Left kidney (tissue), 2 donors: ENCODE data around the gene MRPL27. TPM values are rescaled to one million over a fixed set of nuclear protein-coding genes. Genes with fewer than 3 reads are reported as not detected.

Experiments
- DNase-seq: peaks from one replicate; pipeline ENCODE4 v3.0.0-alpha.2; 2013
- polyA plus RNA-seq: library from polyadenylated mRNA; unstranded; fragments of 120-200 nt; gene quantifications from one replicate; pipeline ENCODE4 v1.2.1, GENCODE V29; 2013; ENCODE audit not compliant: insufficient read length

Gene MRPL27
- polyA plus RNA-seq, 1 donor, result 68.6 TPM

- no peak for DNase-seq
These were observed 16.6 kb upstream of the MRPL27 start for GRCh38 chr17:50389534-50389933.

DNA sequence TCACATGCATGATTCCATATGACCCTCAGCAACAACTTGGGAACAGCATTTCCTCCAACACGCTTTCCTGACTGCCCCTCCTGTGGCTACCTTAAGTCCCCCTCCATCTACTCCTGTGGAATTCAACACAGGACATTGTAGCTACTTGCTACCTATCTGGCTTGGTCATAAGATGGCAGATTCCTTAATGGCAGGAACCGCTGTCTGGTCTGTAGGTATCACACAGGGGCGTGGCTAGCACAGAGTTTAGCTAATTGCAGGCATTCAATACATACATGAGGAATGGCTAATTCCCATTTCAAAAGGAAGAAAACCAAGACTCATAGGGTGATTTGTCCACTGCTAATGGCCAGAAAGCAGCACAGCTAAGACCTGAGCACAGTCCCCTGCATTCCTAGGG is 15.7 kb upstream of the MRPL27 start:
- no peak for DNase-seq

GRCh38 chr17:50386510-50386909 is 13.5 kb upstream of the MRPL27 start:
- DNase-seq, result no peak

DNA sequence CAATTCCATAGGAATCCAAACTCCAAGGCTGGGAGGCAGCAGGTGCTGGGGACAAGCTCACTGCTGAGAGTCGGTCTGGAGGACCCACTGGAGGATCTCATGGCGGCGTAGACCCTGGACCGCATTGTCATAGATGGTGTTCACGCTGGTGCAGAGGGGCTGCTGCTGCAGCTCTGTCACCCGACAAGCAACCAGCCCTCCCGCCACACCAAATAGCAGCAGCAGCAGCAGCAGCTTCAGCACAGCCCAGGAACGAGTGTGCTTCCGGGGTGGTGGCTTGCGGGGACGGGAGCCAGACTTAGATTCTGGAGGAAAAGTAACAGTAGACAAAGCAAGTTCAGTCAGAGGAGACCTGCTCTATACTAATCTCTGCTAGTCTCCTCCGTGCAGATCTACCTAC is 9.9 kb upstream of the MRPL27 start:
- no peak for DNase-seq

DNA sequence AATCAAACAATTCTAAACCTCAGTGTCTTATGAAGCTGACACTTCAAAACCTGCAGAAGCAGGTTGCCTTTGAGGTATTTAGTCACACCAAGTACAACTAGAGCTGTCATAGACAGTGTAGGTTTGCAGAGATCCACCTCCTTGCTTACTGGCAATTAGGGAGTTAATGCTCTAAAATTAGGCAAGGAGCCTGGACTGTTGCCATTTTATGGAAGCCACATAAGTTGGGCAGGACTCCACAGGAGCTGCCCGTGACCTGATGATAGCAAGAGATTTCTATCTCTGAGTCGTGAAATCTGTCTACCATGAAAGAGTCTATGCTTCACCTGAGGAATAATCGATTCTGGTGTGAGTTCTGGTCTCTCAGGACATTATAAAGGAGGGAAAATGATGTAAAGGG is 8.9 kb upstream of the MRPL27 start:
- DNase-seq, result no peak

GRCh38 chr17:50381260-50381815 is 8.4 kb upstream of the MRPL27 start:
- DNase-seq, result no peak

DNA sequence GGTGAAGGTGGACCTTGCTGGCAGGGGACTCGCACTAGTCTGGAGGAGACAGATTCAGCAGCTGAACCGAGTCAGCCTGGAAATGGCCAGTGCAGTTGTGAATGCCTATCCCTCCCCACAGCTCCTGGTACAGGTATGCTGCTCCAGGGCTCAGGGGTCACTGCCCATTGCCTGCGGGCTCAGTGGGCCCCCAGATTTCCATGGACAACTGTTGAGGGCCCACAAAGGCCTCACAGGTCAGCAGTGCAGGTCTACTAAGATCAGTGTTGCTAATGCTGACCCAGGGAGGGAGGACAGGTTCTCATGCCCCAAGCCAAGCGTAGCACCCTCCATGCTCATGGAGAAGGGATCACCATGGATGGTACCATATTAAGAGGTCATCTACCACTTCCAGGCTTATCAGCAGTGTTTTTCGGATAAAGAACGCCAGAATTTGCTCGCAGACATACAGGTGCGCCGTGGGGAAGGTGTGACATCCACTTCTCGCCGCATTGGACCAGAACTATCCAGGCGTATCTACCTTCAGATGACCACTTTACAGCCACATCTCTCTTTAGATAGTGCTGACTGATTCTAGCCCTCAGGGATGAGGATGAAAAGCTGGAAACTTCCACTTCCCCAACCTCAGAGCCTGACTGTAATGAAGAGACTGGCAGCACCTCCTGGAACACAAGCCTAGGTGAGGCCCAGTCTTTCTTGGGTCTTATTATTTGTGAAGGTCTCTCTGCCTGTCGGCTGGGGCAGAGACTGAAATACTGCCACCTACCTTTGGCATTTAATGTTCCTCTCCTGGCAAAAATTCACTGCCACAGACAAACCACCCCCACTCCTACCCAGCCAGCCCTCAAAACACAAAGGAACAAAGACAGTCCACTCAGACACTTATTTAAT is 7.6 kb upstream of the MRPL27 start:
- no peak for DNase-seq

DNA sequence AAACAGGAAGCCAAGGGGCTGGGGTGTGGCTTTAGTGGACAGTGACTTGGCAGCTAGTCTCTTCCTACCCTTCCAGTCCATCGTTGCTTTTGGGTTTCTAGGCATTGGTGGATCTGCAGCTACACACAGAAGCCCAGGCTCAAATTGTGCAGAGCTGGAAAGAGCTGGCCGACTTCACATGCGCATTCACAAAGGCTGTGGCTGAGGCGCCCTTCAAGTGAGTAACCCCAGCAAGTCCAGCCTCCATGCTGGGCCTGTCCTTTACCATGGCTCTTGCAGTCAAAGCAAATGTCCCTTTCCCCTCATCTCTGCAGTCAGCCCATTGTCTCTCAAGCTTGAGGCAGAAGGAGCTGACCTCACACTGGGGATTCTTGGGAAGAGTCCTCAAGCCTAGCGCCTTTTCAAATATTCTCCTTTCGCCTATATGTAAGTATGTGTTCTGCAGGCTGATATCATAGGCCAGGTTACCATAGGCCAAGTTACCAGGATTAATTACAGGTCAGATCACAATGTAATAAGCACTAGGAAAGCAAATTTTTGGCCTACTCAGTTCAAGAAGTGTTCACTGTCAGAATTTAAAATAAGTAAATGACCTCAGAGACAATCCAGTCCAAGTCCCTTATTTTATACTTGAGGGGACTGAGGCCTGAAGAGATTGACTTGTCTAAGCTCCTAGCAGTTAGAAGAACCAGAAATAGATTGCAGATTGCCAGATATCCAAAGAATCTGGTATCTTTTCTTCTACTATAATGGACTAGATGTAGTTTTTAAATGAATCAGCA is 6.6 kb upstream of the MRPL27 start:
- no peak for DNase-seq

DNA sequence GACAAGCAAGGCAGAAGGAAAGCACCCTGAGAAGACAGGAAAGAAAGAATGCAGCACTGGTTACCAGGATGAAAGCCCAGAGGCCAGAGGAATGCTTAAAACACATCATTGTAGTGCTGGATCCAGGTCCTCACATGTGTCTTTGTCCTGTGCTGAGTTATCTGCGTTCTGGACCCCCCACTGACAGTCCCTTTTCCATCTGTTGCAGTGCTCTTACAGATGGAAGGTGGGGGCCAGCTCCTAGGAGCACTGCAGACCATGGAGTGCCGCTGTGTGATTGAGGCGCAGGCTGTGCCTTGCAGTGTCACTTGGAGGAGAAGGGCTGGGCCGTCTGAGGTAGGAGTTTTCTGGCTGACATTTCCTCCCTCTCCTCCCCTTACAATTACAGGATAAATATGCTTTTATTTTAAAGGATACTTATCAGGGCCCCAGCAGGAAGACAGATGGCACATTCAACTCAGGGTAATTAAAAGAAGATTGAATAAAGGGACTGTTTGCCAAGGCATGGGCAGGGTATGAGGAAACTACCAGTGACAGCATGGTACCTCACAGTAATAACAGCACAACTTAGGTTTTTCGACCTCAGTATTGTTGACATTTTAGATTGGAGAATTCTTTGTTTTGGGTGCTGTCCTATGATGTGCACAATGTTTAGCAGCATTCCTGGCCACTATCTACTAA is 3.0 kb upstream of the MRPL27 start:
- no peak for DNase-seq

GRCh38 chr17:50373705-50374104 is 721 bp upstream of the MRPL27 start:
- no peak for DNase-seq

GRCh38 chr17:50372222-50372757 is 694 bp downstream of the MRPL27 start:
- no peak for DNase-seq

GRCh38 chr17:50371526-50371925 is 1.5 kb downstream of the MRPL27 start:
- no peak for DNase-seq

DNA sequence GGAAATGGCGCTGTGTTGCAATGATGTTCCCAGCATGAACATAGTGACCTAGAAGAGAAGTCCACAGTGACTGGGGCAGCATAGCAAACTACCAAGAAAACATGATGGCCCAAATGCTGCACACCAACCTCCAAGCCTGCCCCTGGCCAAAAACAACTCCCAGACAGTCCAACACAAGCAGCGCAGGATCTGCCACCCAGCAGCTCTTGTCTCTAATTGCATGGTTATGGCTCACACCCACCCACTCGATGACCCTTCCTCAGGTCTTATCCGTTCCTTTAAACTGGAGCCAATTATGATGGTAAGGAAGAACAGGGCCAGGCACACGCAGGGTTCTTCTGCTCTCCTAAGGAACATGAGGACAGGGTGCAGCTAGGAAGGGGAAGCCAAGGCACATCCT is 2.9 kb downstream of the MRPL27 start:
- no peak for DNase-seq

GRCh38 chr17:50367401-50367800 is 5.6 kb downstream of the MRPL27 start:
- no peak for DNase-seq

GRCh38 chr17:50365649-50366393 is 7.2 kb downstream of the MRPL27 start:
- DNase-seq, result no peak

DNA sequence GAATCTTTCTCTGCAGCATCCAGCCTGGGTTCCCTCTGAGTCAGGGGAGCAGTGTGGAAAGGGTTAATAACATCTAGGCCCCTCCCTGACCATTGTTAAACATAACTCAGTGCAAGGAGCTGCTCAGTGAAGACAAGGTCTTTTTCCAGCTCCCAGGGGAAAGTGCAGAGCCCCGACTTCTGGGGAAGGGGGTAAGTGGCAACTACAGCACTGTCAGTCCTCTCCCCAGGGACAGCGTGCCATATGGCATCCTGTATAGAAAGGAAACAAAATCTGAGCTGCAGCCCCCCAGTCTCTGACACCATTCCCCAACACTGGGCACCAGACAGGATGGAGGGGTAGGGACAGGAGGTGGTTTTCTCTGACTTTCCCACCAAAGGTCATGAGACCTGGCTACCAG is 7.8 kb downstream of the MRPL27 start:
- no peak for DNase-seq

DNA sequence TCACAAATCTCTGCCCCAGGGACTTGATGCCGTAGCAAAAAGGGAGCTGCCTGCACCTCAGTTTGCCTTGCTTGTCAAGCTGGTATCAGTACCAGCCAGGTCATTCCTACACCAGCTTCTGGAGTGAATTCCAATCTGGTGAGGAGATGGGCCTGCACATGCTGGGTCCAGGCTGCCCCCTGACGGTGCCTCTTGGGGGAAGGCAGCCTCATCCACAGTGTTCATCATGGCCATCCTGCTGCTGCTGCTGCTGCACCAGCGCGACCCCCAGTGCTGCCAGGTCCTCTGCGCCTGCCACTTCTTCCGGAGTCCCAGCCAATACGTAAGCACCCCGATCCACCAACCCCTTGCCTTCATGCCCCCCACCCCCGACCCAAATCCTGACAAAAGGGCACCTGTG is 8.3 kb downstream of the MRPL27 start:
- no peak for DNase-seq

DNA sequence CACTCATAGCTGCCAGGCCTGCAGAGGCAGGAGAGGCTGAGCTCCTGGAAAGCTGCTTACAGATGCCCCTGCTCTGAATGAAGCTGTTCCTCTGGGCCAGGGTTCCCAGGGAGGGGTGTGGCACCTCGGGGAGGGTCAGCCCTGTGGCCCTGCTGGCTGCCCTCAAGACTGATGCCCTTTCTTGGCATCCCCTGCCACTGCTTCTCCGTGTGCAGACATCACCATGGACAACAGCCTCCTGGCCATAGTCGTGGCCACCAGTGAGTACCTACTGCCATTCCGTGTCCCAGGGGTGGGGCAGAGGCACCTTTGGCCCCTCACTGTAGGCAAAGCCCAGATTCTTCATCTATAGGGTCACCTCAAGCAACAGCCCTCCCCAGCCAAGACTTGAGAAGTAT is 8.9 kb downstream of the MRPL27 start:
- DNase-seq, result no peak

- no peak for DNase-seq
These were observed 9.5 kb downstream of the MRPL27 start for GRCh38 chr17:50363217-50364060.

DNA sequence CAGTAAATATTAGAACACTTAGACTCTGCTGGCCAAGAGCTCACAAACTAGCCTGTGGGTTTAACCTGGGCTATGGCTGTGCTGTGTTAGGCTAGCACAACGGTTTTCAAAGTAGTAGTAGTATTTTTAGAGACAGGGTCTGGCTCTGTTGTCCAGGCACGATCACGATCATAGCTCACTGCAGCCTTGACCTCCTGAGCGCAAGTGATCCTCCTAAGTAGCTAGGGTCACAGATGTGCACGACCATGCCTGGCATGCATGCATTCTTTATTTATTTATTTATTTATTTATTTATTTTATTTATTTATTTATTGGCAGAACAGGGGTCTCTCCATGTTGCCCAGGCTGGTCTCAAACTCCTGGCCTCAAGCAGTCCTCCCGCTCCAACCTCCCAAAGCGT is 10.3 kb downstream of the MRPL27 start:
- DNase-seq, result no peak
